ENCODE results near the gene DDX39A. TPM values are rescaled to one million over a fixed set of nuclear protein-coding genes. Genes with fewer than 3 reads are reported as not detected.
"Not testable (repeated sequence)": the region's sequence is repeated elsewhere in the genome, so short reads cannot be mapped to it uniquely, and the experiment has no call there.

Gene DDX39A
- total RNA-seq, 1 donor, result 60.6 TPM

GRCh38 chr19:14381689-14382474 lies 37.3 kb downstream of the DDX39A start:
- peak overlapping the region; percentile 75 for H3K4me3 ChIP-seq (ENCODE audit: low read depth, low read length)
- TF ChIP-seq CTCF (IDR thresholded peaks at IDR 0.05; ENCODE audit: insufficient read depth, low read length), result no peak
- DNase-seq (ENCODE audit: low read depth), result peak; percentile 47

- no peak overlapping the region for H3K4me3 ChIP-seq (ENCODE audit: low read depth, low read length)
- no peak for TF ChIP-seq CTCF (IDR thresholded peaks at IDR 0.05; ENCODE audit: insufficient read depth, low read length)
- peak; percentile 53 for DNase-seq (ENCODE audit: low read depth)
These were observed 39.7 kb downstream of the DDX39A start for GRCh38 chr19:14379294-14380065.

DNA sequence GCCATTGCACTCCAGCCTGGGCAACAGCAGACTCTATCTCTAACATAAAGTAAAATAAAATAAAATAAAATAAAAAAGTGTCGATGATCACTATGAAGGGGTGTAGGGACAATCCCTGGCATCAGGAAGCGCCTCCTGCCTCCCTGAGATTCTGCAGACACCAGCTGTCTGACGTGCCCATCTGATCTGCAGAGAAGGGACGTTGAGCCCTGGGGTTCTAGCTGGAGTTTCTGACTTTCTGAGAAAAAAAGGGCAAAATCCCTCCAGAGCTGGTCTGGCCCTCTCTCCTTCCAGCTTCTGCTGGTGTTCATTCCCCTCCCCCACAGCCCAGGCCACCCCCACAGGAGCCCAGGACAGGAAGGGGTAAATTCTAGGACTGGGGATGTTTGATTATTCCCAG lies 40.3 kb downstream of the DDX39A start:
- H3K4me3 ChIP-seq (ENCODE audit: low read depth, low read length), result no peak overlapping the region
- no peak for TF ChIP-seq CTCF (IDR thresholded peaks at IDR 0.05; ENCODE audit: insufficient read depth, low read length)
- no peak for DNase-seq (ENCODE audit: low read depth)

DNA sequence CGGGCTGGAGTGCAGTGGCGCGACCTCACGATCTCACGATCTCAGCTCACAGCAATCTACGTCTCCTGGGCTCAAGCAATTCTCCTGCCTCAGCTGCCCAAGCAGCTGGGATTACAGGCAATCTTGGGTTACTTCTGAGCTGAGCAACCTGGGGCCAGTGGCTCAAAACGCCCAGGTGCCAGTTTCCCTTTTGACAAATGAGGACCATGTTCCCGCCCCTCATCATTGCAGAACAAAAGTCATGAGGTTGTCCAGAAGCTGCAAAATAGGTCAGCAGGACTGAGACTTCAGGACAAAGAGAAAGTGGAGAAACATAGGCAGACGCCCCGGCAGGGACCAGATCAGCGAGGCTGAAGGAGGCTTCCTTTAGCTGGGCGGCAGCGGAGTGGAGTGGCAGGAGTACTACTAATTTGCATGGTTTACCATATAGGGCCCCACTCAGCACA lies 41.2 kb downstream of the DDX39A start:
- no peak for TF ChIP-seq CTCF (IDR thresholded peaks at IDR 0.05; ENCODE audit: insufficient read depth, low read length)
- H3K4me3 ChIP-seq (ENCODE audit: low read depth, low read length), result no peak overlapping the region
- no peak for DNase-seq (ENCODE audit: low read depth)

DNA sequence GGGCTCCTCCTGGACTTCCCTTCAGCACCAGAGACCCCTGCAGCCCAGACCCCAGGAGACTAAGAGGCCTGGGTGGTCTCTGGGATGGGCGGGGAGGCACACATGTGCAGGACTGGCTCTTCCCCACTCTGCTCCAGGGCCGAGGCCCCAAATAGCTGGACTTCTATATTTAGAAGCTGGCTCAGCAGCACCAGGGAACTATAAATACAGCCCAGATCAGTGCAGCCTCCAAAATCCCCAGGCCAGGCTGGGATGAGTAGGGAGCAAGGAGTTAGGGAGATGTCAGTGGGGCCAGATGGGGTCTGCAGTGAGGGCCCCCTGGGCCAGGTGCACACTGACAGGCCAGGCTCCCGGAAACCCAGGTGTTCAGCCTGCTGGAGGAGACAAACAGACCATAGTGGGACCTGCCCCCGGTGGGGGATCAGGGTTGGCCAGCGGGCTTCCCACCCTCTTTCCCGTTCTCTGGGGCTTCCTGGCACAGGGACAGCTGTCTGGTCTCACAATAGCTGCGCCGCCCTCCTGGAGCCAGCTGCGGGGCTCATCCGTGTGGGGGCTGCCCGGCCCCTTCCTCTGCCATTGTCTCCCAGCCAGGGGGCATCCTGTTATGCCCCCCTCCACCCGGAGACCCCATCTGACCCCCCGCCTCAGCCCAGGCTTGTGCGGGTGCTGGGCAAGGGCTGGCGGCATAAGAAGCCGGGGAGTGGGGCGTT lies 43.4 kb downstream of the DDX39A start:
- no peak for TF ChIP-seq CTCF (IDR thresholded peaks at IDR 0.05; ENCODE audit: insufficient read depth, low read length)
- H3K4me3 ChIP-seq (ENCODE audit: low read depth, low read length), result no peak overlapping the region
- DNase-seq (ENCODE audit: low read depth), result peak; percentile 54

- TF ChIP-seq CTCF (IDR thresholded peaks at IDR 0.05; ENCODE audit: insufficient read depth, low read length), result no peak
- H3K4me3 ChIP-seq (ENCODE audit: low read depth, low read length), result no peak overlapping the region
- no peak for DNase-seq (ENCODE audit: low read depth)
These were observed 44.0 kb downstream of the DDX39A start for GRCh38 chr19:14375055-14375581.

- H3K4me3 ChIP-seq (ENCODE audit: low read depth, low read length); DNase-seq (ENCODE audit: low read depth): not testable (repeated sequence)
These were observed 44.8 kb downstream of the DDX39A start for GRCh38 chr19:14374313-14374712.

GRCh38 chr19:14372384-14373077 lies 46.6 kb downstream of the DDX39A start:
- not testable (repeated sequence) for H3K4me3 ChIP-seq (ENCODE audit: low read depth, low read length); DNase-seq (ENCODE audit: low read depth)

Data from fibroblast of the aortic adventitia (primary cell).